G401 (cell line): ENCODE measurements around the gene NDUFV2. TPM values are rescaled to one million over a fixed set of nuclear protein-coding genes. Genes with fewer than 3 reads are reported as not detected.

Experiments
- DNase-seq: peaks from one replicate; pipeline ENCODE4 v3.0.0-alpha.2; 2015; ENCODE audit warnings: low spot score
- in situ Hi-C: cut with HindIII; loops from 2 replicates; pipeline ENCODE4 v1.10.0; 2016; ENCODE audit warnings: low sequenced_read_pairs, mixed read lengths
- total RNA-seq: library from RNA; depleted of rRNA; stranded (reverse); fragments of >200 nt; shearing (Covaris generic); gene quantifications from 2 replicates; pipeline ENCODE4 v1.2.3, GENCODE V29; 2014

The NDUFV2 gene
- total RNA-seq, 1 experiment from 2014 or later, result 286 TPM

DNA sequence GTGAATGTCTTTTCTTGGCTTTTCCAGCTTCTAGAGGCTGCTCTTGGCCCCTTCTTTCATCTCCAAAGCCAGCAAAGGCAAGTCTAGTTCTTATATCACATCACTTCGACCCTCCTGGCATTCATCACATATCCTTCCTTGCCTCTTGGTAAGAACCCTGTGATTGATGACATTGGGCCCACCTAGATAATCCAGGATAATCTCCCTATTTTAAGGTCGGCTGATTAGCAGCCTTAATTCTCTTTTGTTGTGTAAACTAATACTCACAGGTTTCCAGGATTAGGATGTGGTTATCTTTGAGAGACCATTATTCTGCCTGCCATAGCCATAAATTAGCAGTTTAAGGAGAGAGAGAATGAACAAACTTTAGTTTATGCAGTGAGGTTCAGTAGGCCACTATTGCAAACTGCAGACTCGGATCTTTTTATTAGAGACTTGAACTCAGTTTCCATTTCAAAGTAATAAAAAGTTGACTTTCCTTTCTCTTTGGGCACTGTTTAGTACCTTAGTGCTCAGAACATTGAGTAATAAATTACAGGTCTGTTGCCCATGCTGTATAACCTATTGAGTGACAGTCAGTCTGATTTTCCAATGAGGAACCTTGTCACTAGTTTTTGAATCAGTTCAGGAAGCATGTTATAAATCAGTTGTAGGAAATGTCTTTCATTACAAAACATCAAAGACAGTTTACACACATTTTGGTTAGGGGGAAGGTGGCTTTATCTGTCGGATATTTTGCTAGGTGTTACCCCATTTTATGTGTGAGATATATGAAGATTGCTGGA, 4.5 kb downstream of the NDUFV2 start:
- in situ Hi-C loops, result no loop called here
- no peak for DNase-seq

- DNase-seq, result no peak
- in situ Hi-C loops, result no loop called here
These were observed 6.4 kb downstream of the NDUFV2 start for GRCh38 chr18:9108911-9109310.

GRCh38 chr18:9109523-9109922, 7.0 kb downstream of the NDUFV2 start:
- no peak for DNase-seq
- in situ Hi-C loops, result no loop called here

- no peak for DNase-seq
- in situ Hi-C loops, result no loop called here
These were observed 11.1 kb downstream of the NDUFV2 start for GRCh38 chr18:9113468-9114149.

DNA sequence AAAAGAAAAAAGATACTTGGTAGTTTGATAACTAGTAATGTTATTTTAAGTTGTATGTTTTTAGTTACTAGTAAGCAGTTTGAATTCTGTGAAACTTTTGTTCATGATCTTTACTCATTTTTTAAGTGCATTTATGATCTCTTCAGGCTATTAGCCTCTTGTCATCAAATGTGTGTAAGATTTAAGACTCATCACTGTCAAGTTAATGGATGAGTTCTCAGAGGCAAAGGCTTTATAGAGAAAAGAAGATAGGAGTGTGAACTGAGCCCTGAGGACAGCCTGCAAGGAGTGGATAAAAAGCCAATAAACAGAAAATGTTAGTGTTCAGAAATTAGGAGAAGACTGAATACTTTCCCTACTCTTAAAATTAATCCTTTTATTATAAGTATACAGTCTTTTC, 13.5 kb downstream of the NDUFV2 start:
- no peak for DNase-seq
- in situ Hi-C loops, result no loop called here

- DNase-seq, result no peak
- in situ Hi-C loops, result no loop called here
These were observed 15.7 kb downstream of the NDUFV2 start for GRCh38 chr18:9117980-9118841.

- in situ Hi-C loops, result no loop called here
- DNase-seq, result no peak
These were observed 18.3 kb downstream of the NDUFV2 start for GRCh38 chr18:9120796-9121195.

GRCh38 chr18:9123520-9123919, 21.0 kb downstream of the NDUFV2 start:
- no peak for DNase-seq
- in situ Hi-C loops, result no loop called here

DNA sequence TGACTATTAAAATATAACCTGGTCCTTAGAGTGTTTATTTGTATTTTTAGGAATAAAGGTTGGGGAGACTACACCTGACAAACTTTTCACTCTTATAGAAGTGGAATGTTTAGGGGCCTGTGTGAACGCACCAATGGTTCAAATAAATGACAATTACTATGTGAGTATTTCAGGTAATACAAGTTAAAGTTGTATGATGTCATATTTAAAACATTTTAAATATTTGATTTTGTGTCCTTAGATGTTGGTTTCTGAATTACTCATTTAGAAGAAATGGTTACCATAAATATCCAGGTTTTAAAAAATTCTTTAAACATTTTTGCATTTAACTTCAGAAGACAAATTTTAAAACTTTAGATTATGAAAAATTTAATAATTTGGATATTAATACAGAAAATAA, 22.3 kb downstream of the NDUFV2 start:
- in situ Hi-C loops, result no loop called here

DNA sequence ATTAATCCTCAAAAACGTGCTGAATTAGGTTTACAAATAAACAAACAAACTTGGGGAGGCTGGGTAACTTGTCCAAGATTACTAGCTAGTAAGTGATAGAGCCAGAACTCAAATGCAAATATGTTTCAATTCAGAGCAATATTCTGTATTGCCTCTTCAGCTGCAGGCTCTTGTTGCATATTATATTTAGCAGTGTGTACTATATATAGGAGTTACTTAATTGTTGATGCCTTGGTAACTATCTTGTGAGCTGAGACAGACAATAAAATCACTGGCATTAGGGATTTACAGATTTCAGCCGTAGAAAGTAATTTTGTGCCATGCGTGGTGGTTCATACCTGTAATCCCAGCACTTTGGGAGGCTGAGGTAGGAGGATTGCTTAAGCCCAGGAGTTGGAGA, 23.8 kb downstream of the NDUFV2 start:
- DNase-seq, result no peak
- in situ Hi-C loops, result no loop called here

More for the DNA sequence above, 22.3 kb downstream of the NDUFV2 start:
- no peak for DNase-seq

DNA sequence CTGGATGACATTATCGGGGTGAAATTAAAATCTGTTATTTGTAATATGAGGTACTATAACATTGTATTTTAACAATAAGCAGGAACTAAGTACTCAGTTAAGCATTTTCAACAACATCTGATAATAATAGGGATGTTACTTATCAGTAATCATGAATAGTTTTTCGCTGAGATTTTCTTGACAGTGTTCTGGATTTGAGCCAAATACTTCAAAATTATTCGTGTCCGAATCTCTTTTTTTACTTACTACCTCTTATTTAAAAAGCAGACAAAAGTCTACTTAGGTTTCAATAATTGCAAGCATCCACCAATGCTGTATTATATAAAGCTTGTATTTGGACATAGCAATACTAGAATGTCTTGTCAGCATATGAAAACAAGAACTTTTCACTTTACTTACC, 27.7 kb downstream of the NDUFV2 start:
- in situ Hi-C loops, result no loop called here
- no peak for DNase-seq

DNA sequence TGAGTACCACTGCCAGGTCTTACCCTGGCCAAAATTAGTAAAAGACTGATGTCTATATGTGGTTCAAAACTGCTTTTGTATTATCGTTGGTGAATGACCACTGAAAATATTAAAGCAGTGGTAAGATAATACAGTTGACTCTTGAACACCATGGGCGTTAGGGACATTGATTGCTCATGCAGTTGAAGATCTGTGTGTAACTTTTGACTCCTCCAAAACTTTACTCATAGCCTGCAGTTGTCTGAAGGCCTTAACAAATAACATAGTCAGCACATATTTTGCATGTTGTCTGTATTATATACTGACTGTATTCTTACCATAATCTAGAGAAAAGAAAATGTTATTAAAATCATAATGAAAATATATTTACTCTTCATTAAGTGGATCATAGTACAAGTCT, 28.3 kb downstream of the NDUFV2 start:
- no peak for DNase-seq
- in situ Hi-C loops, result no loop called here

GRCh38 chr18:9132628-9133027, 30.1 kb downstream of the NDUFV2 start:
- in situ Hi-C loops, result no loop called here
- DNase-seq, result no peak

DNA sequence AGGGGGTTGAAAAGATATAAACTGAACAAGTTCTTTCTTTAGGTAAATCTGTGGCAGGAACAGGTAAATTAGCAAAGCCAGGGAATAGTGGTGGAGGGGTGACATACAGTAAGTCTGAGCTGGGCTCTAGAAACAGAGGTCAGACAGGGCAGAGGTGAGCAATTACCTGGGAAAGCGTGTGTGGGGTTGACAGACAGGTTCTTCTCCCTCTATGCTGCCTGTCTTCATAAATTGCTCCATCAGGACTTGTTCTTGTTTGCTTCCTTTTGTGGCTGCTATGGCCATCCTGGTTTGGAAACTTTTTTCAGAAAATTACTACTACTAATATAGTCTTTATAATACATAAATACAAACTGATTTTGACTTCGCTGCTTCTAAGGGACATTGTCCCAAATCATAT, 30.7 kb downstream of the NDUFV2 start:
- no peak for DNase-seq
- in situ Hi-C loops, result no loop called here

DNA sequence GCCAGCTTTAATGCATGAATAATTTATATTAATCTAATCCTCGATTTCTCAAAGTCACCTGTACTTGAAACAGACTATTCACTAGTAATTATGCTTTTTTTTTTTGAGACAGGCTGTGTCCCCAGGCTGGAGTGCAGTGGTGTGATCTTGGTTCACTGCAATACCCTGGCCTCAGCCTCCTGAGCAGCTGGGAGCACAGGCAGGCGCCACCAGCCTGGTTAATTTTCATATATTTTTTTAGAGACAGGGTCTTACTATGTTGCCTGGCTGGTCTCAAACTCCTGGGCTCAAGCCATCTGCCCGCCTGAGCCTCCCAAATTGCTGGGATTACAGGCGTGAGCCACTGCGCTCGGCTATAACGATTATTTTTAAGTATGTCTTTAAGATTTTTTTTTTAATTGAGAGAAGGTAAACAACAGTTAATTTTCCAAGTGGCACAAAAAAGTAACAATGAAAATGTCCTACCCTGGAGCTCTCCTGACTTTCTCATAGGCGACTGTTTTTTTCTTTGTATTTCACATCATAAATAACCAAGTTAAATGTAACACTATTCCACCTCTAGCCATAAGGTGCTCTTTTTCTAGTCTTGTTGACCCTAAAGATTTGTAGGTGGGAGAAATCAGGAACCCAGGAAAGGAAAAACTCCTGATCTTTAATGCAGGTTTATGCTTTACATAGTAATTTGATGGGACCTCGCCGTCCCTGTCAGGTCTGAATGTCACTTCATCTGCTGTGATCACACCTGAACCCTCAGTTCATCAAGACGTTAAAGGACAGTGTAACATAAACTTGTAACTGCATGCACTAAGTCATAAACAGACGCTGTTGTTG, 32.8 kb downstream of the NDUFV2 start:
- in situ Hi-C loops, result no loop called here
- DNase-seq, result no peak

- peak; percentile 72 for DNase-seq
- in situ Hi-C loops, result no loop called here
These were observed 33.4 kb downstream of the NDUFV2 start for GRCh38 chr18:9135912-9136314.

DNA sequence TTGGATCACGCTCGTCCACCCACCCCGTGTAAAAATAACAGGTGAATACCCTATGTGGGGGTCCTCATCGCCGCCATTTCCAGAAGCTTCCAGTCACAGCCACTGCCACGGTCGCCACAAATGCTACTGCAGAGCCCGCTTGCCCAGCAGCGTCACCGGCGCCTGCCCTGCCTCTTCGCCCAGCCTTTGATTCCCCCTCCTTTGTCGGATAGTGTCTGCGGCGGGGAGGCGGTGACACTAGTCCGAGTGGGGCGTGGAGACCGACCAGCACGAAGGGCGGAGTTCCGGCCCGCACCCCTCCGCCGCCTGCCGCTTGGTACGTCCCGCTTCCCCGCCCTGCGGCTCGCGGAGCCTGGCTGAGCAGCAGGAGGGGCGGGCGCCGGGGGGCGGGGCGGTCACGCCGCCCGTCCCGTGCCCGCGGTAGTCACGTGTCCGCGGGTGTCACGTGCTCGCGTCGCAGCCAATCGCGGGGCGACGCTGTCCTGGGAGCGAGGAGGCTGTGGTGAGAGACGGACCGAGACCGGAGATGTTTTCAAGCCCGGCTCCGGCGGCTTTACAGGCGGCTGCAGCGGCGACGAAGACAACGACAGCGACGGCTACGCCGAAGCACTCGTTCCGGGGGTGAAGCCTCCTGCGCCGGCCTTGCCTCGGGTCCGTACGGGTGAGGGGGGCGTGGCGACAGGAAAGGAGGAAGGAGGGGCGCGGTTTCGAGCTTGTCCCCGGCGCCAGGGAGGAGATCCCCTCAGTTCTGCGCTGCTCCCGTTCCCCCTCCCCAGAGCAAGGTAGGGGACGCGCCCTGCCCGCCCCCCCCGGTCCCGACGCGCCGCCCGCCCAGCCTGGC, 34.0 kb downstream of the NDUFV2 start, which contains the start of gene ANKRD12:
Gene ANKRD12 (plus strand): TSS at position 467 of the 841 bp plus-strand sequence. CDS start 45,652 bp downstream, outside the sequence.
- in situ Hi-C loops, result no loop called here
- DNase-seq, result peak; percentile 96
